Tibial artery (tissue), 4 donors: ENCODE results near the gene PCDH8.

Experiments used
- DNase-seq, 2 donors: peaks; one replicate each; pipeline ENCODE4 v3.0.0-alpha.2; 2019
- H3K27ac ChIP-seq, 2 donors: fragments of 200-600 bp; sonication (generic) in 1 of 2; 1 replicate in 1 of 2; 2 replicates in 1 of 2; pipeline ENCODE4 v1.5.1; 2018 to 2019; ENCODE audit warnings: mild to moderate bottlenecking in 1 of 2
- H3K27me3 ChIP-seq, 2 donors: fragments of 200-600 bp; sonication (generic) in 1 of 2; one replicate each; pipeline versions ENCODE4 v1.5.1 to v1.6.0; 2016 to 2019
- H3K36me3 ChIP-seq, 3 donors: fragments of 200-600 bp; sonication (generic) in 2 of 3; one replicate each; pipeline ENCODE4 v1.5.1; 2016 to 2019; ENCODE audit warnings: mild to moderate bottlenecking in 2 of 3
- H3K4me1 ChIP-seq, 4 donors: fragments of 200-600 bp; sonication (generic) in 2 of 4; 1 replicate in 3 of 4; 2 replicates in 1 of 4; pipeline ENCODE4 v1.5.1; 2016 to 2019
- H3K4me3 ChIP-seq, 2 donors: fragments of 200-600 bp; sonication (generic) in 1 of 2; 1 replicate in 1 of 2; 2 replicates in 1 of 2; pipeline ENCODE4 v1.5.1; 2018 to 2019; ENCODE audit warnings: mild to moderate bottlenecking in 2 of 2
- H3K9me3 ChIP-seq, 3 donors: fragments of 200-600 bp; sonication (generic) in 1 of 3; one replicate each; pipeline ENCODE4 v1.5.1; 2016 to 2019
- intact Hi-C: fragments of 100-400 bp; cut with DNase I; formaldehyde crosslinking; loops from one replicate; pipeline ENCODE4 v1.15.0; 2023; ENCODE audit warnings: low total_unique reads
- TF ChIP-seq, protein P1 (sequence below), 2 experiments: fragments of 200-600 bp in 1 of 2; fragments of 450-650 bp in 1 of 2; IDR thresholded peaks; one replicate each; pipeline ENCODE4 v1.5.1; 2017 to 2019; ENCODE audit warnings: antibody characterized with exemption in 2 of 2, mild to moderate bottlenecking in 1 of 2, moderate library complexity in 1 of 2

The PCDH8 gene

DNA sequence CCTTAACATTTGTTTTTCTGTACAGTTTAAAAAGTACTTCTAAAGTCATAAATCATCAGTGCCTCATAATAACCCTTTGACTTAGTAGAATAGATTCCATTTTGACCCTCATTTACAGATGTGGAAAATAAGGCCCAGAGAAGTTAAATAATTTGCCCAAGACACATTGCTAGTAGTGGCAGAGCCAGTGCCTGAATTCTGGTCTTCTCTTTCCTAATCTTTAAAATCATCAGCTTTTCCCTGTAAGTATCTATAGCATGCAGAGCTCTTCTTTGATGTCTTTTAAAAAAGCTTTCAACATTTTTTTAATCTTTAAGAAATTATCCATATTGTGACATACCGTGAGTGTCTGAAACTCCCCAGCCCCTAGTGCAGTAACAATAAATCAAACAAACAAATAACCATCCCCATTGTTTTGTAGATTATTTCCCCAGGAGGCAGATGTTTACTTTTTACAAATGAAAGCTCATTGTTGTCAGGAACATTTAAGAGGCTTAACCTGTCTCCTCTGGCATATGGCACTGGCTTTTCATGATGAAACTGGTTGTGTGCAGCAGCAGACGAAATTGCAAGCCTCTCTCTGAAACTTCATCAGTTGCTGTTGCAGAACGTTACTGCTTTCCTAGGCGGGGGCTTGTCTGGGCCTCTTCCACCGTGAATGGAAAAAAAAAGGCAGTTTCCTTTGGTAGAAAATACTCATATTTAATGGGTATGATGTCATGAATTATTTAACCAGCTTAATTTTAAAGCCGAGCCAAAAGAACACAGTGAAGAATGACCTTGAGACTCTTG lies 31.7 kb upstream of the PCDH8 start:
- no peak overlapping the region for H3K4me3 ChIP-seq
- TF ChIP-seq, protein P1, sequence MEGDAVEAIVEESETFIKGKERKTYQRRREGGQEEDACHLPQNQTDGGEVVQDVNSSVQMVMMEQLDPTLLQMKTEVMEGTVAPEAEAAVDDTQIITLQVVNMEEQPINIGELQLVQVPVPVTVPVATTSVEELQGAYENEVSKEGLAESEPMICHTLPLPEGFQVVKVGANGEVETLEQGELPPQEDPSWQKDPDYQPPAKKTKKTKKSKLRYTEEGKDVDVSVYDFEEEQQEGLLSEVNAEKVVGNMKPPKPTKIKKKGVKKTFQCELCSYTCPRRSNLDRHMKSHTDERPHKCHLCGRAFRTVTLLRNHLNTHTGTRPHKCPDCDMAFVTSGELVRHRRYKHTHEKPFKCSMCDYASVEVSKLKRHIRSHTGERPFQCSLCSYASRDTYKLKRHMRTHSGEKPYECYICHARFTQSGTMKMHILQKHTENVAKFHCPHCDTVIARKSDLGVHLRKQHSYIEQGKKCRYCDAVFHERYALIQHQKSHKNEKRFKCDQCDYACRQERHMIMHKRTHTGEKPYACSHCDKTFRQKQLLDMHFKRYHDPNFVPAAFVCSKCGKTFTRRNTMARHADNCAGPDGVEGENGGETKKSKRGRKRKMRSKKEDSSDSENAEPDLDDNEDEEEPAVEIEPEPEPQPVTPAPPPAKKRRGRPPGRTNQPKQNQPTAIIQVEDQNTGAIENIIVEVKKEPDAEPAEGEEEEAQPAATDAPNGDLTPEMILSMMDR (IDR thresholded peaks at IDR 0.05) = no peak
- H3K4me1 ChIP-seq = no peaks in the 10 kb centered on the region
- H3K36me3 ChIP-seq = no peaks in the 10 kb centered on the region
- H3K27ac ChIP-seq = no peak overlapping the region
- no peak for DNase-seq
- H3K9me3 ChIP-seq = peaks cover 0 to 8% (median 6%) of the 10 kb centered on the region in 3 donors
- H3K27me3 ChIP-seq = no peaks in the 10 kb centered on the region
- intact Hi-C loops = no loop called here

DNA sequence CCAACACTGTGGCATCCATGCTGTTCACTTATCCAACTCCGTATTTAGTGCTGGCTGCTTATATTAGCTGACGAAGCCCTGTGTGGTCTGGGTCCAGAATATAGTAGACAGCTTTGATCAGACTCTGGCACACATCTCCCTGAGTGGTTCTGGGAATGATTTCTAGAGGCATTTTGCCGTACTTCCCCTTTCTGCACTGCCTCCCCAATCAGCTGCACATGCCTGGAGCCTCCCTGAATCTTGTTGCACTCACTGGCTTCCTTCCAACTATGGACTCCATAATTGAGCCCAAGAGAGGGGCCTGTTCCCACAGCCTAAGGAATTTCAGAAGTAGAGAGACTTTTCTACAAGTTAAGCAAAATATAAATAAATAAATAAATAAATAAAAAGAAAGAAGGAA lies 30.4 kb upstream of the PCDH8 start:
- TF ChIP-seq, protein P1 (IDR thresholded peaks at IDR 0.05) = no peak
- no peak overlapping the region for H3K4me3 ChIP-seq
- H3K27me3 ChIP-seq = no peaks in the 10 kb centered on the region
- no peaks in the 10 kb centered on the region for H3K36me3 ChIP-seq
- no peak for DNase-seq
- H3K4me1 ChIP-seq = no peaks in the 10 kb centered on the region
- intact Hi-C loops = no loop called here
- peaks cover 0 to 19% (median 16%) of the 10 kb centered on the region in 3 donors for H3K9me3 ChIP-seq
- no peak overlapping the region for H3K27ac ChIP-seq

- Histone ChIP-seq H3K4me3 (no peak overlapping the region), H3K36me3 (no peaks in the 10 kb centered on the region), H3K9me3 (peaks cover 0 to 13% (median 10%) of the 10 kb centered on the region in 3 donors), H3K4me1 (no peaks in the 10 kb centered on the region), H3K27me3 (peaks cover 0 to 6% of the 10 kb centered on the region in 2 donors), H3K27ac (no peak overlapping the region)
- intact Hi-C loops = no loop called here
- TF ChIP-seq, protein P1 (IDR thresholded peaks at IDR 0.05) = no peak
- DNase-seq = no peak
These were observed 21.7 kb upstream of the PCDH8 start for GRCh38 chr13:52870143-52870542.

GRCh38 chr13:52869621-52870020 lies 21.2 kb upstream of the PCDH8 start:
- TF ChIP-seq, protein P1 (IDR thresholded peaks at IDR 0.05) = no peak
- H3K4me3 ChIP-seq = no peak overlapping the region
- H3K36me3 ChIP-seq = no peaks in the 10 kb centered on the region
- H3K27ac ChIP-seq = no peak overlapping the region
- no peak for DNase-seq
- H3K27me3 ChIP-seq = peaks cover 0 to 6% of the 10 kb centered on the region in 2 donors
- intact Hi-C loops = no loop called here
- peaks cover 0 to 9% (median 6%) of the 10 kb centered on the region in 3 donors for H3K9me3 ChIP-seq
- no peaks in the 10 kb centered on the region for H3K4me1 ChIP-seq

GRCh38 chr13:52869050-52869449 lies 20.6 kb upstream of the PCDH8 start:
- H3K4me1 ChIP-seq = no peaks in the 10 kb centered on the region
- no peaks in the 10 kb centered on the region for H3K36me3 ChIP-seq
- peaks cover 0 to 3% (median under 1%) of the 10 kb centered on the region in 3 donors for H3K9me3 ChIP-seq
- DNase-seq = no peak
- no peak overlapping the region for H3K27ac ChIP-seq
- intact Hi-C loops = no loop called here
- TF ChIP-seq, protein P1 (IDR thresholded peaks at IDR 0.05) = no peak
- peaks cover 0 to 6% of the 10 kb centered on the region in 2 donors for H3K27me3 ChIP-seq
- H3K4me3 ChIP-seq = no peak overlapping the region
